ENCODE results near the gene TMC4.
A peak's percentile ranks its signal among the peaks of the same experiment; 100 is the strongest.
"Not testable (repeated sequence)": the region's sequence is repeated elsewhere in the genome, so short reads cannot be mapped to it uniquely, and the experiment has no call there.

TMC4 gene

GRCh38 chr19:54203151-54203611, 30.2 kb upstream of the TMC4 start:
- no peak for DNase-seq

- no peak for DNase-seq
Observed at GRCh38 chr19:54201980-54202379, 29.0 kb upstream of the TMC4 start.

GRCh38 chr19:54201172-54201701, 28.3 kb upstream of the TMC4 start:
- no peak for DNase-seq

GRCh38 chr19:54199401-54199800, 26.4 kb upstream of the TMC4 start:
- no peak for DNase-seq

- DNase-seq = no peak
Observed at GRCh38 chr19:54197121-54197520, 24.2 kb upstream of the TMC4 start.

- no peak for DNase-seq
Observed at GRCh38 chr19:54196536-54196935, 23.6 kb upstream of the TMC4 start.

- not testable (repeated sequence) for DNase-seq
Observed at GRCh38 chr19:54194463-54194862, 21.5 kb upstream of the TMC4 start.

GRCh38 chr19:54193011-54193410, 20.1 kb upstream of the TMC4 start:
- no peak for DNase-seq

- DNase-seq = no peak
Observed at GRCh38 chr19:54191811-54192453, 19.0 kb upstream of the TMC4 start.

GRCh38 chr19:54191011-54191810, 18.3 kb upstream of the TMC4 start, which contains the start of gene TSEN34:
Gene TSEN34 (plus strand): TSS chr19:54191308. CDS start chr19:54191365, 57 bp downstream.
- peak; percentile 83 for DNase-seq

GRCh38 chr19:54190503-54191010, 17.6 kb upstream of the TMC4 start:
- peak; percentile 100 for DNase-seq

GRCh38 chr19:54189735-54190502, 17.0 kb upstream of the TMC4 start:
- peak; percentile 100 for DNase-seq

GRCh38 chr19:54189145-54189734, 16.3 kb upstream of the TMC4 start, which contains the start of gene MBOAT7:
Gene MBOAT7 (minus strand): TSS chr19:54189580. CDS start chr19:54188508, 1,072 bp downstream.
- no peak for DNase-seq

- DNase-seq = peak; percentile 46
Observed at GRCh38 chr19:54188215-54188871, 15.4 kb upstream of the TMC4 start.

GRCh38 chr19:54186934-54187381, 14.0 kb upstream of the TMC4 start:
- DNase-seq = no peak

- DNase-seq = no peak
Observed at GRCh38 chr19:54186351-54186750, 13.4 kb upstream of the TMC4 start.

- DNase-seq = no peak
Observed at GRCh38 chr19:54183431-54183830, 10.5 kb upstream of the TMC4 start.

GRCh38 chr19:54181894-54182293, 8.9 kb upstream of the TMC4 start:
- DNase-seq = not testable (repeated sequence)

GRCh38 chr19:54180691-54181091, 7.7 kb upstream of the TMC4 start:
- DNase-seq = no peak

- DNase-seq = peak; percentile 26
Observed at GRCh38 chr19:54179921-54180461, 7.0 kb upstream of the TMC4 start.

GRCh38 chr19:54179262-54179852, 6.4 kb upstream of the TMC4 start:
- no peak for DNase-seq
